Cardiac septum (tissue), 1 donor: ENCODE results near the gene TANC1. TPM values are rescaled to one million over a fixed set of nuclear protein-coding genes. Genes with fewer than 3 reads are reported as not detected.
A peak's percentile ranks its signal among the peaks of the same experiment; 100 is the strongest.

Source experiments
- DNase-seq: peaks from one replicate; pipeline ENCODE4 v3.0.0-alpha.2; 2020; ENCODE audit warnings: low spot score
- intact Hi-C: fragments of 100-400 bp; cut with DNase I; formaldehyde crosslinking; loops from one replicate; pipeline ENCODE4 v1.14.0; 2022
- long read RNA-seq: library from polyadenylated mRNA; unstranded; transcript quantifications from one replicate; pipeline ENCODE4 v2.0.0, GENCODE V29; 2021
- total RNA-seq: library from RNA; stranded (reverse); fragmentation: NEBNext Ultra II Directional; extraction: Animal tissue kit (Norgen Biotek cat#: 25700); gene quantifications from one replicate; pipeline ENCODE4 v1.2.1, GENCODE V29; 2021
- donor health status: DM: no; HTN: no; CAD: no.

TANC1 gene
- 55.6 TPM for total RNA-seq
- long read RNA-seq, full-length matches to known transcripts: 3 of 135 reads
- long read RNA-seq, partial matches to known transcripts: 62 of 135 reads
- long read RNA-seq, other reads (novel, unspliced or antisense): 70 of 135 reads

DNA sequence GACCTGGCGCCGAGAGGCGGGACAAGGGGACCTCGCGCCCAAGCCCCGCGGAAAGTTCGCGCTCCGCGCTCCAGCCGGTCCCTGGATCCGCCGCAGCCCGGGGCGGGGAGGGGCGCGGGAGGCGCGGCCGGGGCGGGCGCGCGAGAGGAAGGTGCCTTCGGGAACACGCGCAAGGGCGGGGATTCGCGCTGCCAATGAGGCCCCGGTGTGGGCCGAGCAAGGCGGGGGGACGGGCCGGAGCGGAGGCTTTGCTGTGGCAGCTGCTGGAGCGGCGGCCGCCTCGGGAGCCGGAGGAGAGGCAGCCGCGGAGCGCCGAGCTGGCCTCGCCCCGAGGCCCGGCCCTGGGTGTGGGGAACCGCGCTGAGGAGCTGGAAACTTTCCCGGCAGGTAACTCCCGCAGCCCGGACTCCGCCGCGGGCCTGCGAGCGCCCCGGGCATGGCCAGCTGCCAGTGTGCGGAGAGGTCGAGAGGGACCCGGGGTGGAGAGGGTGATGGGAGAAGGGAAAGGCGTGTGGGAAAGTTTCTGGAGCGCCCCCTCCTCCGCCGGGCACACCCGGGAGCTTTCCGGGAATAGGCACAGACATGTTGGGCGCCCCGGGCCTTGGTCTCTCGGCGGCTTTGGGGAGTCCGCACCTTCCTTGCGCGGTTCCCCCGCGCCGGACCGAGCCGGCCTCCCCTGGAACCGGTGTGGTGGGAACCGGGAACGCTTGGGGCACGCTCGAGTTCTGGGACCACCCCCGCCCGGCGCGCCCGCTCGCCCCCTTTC, at the start of gene TANC1:
Gene TANC1 (plus strand): TSS at position 245 of the 766 bp plus-strand sequence. CDS start 97,271 bp downstream, outside the sequence.
- DNase-seq: peak; percentile 95
- intact Hi-C loops: loop anchor here (2.0 to 5.0 kb wide), 4 partner anchors 64 to 150 kb away; no protein-coding TSS in a partner anchor

DNA sequence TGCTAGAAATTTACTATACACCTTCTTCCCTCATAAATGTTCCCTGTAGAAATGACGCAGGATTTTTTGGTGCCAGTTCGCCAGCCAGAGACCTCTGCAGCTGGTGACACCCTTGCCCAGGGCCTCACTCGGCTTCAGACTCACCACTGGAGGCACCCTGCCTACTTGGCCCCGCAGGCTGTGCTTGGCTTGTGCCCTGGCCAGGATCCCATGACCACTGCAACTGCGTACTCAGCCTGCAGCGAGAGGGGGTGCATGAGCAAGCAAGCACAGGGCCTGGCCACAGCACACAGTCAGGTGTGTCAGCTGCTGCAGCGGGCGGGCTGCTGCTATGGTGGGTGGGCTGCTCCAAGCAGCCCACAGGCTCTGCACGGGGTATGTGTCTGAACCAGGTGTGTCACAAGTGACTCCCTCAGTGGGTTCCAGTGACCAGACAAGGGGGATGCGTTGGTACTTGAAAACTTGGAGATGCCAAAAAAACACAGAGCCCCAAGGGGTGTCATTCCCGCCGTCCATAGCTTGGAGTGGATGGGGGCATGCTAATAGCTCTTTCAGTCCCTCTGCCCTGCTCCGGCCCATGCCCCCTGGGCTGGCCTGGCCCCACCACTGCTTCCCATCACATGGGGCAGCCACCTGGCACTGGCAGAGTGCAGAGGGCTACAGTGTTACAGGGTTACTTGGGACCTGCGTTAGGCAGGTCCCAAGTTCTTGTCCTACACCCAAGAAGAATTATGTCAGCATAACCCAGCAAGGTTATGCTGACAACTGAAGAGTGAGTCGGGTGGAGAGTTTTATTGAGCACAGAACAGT, 46.6 kb upstream of the TANC1 start:
- no peak for DNase-seq
- intact Hi-C loops: no loop called here

DNA sequence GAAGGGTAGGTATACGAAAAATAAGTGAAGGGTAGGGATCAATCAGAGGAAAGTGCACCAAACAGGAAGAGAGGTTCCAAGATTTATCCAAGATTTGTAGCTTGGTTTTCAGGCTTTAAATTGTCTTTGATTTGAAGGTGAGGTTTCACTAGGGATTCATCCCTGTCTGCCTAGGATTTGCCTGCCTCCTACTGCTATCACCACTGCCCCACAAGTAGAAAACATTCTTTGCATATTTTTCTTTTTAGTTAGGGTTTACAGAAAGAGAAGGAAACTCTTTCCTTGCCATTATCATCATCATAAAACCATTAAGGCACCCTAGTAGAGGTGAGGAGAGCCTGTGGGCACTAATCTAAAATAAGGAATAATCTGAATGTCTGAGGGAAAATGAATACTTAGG, 45.8 kb upstream of the TANC1 start:
- intact Hi-C loops: no loop called here
- DNase-seq: no peak

DNA sequence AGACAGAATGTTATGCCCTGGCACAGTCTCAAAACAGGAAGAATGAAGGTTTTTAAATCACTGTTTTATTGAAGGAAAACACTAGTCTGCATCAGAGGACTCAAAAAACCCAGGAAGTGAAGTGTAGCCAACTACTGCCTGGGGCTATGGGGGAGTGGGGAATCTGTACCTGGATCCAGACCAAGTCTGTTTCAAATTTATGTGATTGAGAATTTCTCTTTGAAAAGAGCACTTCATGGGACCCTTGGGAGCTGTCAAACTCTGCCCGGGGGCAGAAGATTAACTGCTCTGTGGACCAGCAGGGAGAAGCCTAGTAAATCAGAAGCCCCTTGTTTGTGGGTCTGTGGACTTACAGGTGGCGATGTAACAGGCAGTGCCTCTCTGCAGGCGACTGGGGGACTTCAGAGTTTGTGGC, 45.3 kb upstream of the TANC1 start:
- DNase-seq: no peak
- intact Hi-C loops: no loop called here

DNA sequence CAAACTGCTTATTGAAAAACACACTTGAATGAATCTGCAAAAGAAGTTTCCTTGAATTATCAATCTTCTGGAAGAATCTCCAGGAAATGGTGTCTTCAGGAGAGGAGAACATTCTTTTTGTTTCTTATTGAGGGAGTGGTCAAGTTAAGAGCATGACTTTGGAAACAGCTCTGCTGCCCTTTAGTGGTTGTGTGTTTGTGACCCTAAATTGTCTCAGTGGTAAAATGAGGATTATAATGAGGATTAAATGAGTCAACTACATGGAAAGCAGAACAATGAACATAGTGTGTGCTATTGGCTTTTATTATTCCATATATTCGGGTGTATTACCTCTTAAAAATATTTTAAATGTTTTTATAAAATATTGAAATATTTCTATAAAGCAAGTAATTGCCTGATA, 44.8 kb upstream of the TANC1 start:
- no peak for DNase-seq

DNA sequence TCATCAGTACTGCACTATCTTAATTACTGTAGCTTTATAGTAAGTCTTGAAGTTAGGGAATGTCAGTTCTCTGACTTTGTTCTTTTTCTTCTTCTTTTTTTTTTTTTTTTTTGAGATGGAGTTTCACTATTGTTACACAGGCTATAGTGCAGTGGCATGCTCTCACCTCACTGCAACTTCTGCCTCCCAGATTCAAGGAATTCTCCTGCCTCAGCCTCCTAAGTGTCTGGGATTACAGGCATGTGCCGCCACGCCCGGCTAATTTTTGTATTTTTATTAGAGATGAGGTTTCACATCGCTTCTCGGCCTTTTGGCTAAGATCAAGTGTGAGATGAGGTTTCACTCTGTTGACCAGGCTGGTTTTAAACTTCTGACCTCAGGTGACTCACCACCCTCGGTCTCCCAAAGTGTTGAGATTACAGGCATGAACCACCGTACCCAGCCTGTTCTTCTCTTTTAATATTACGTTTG, 41.9 kb upstream of the TANC1 start:
- intact Hi-C loops: no loop called here
- no peak for DNase-seq

More for the DNA sequence above, 44.8 kb upstream of the TANC1 start:
- intact Hi-C loops: no loop called here

DNA sequence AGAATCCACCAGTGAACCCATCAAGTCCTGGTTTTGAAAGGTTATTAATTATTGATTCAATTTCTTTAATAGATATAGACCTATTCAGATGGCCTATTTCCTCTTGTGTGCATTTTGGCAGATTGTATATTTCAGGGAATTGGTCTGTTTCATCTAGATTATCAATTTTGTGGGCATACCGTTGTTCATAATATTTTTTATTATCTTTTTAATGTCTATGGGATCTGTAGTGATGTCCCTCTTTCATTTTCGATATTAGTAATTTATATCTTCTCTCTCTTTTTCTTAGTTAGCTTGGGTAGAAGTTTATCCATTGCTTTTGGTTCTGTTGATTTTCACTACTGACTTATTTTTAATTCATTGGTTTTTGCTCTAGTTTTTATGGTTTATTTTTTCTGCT, 39.9 kb upstream of the TANC1 start:
- intact Hi-C loops: no loop called here
- no peak for DNase-seq

DNA sequence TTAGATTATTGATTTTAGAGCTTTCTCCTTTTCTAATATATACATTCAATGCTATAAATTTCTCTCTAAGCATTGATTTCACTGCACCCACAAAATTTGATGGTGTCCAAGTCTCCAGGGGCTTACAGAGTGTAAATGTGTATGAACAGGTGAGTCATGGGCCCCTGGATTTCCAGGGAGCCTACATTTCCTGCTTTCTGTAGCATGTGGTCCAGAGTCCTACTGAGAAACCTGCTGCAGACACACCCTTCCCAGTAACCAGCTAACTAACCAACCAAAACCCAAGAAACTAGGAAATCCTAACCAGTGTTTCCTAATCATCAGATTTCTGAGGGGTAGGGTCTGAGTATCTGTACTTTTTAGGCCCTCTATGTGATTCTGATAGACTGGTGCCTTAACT, 39.5 kb upstream of the TANC1 start:
- intact Hi-C loops: no loop called here
- DNase-seq: no peak

DNA sequence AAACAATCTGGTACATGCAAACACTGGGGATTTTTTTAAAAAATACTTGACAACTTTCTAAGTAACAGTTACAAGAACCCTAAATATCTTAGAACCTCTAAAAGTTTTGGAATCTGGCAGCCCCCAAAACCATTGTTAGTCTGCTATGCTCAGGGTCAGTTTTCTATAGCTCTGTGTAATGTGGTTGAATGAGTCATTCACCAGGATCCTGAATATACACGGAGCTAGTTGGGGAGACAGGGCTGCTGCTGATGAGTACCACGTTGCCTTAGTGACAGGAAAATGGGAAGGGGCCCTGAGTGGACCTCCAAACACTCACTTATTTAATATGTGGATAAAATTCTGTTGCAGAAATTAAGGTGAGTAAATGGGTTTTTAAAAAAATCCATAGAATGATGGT, 36.9 kb upstream of the TANC1 start:
- no peak for DNase-seq
- intact Hi-C loops: no loop called here

DNA sequence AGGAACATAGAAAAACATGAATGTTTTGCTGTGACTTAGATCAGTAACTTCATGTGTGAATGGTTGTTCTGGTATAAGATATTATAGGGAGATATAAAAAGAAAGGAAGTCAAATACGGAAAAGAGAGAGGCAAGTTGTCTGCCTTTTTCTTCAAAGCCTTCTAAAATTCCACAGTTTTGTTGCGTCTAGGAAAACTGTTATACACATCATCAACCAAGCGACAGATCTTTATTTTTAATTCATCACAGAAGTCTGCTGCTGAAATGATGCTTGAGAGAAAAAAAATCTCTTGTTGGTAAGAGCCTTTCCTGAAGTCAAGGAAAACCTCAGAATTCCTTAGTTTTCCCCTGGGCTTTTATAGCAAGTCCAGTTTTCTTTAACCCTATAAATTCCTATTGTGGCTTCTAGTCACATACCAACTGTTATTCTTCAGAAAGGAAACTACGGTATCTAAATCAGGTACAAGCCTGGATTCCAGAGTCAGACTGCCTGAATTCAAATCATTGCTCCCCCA, 36.3 kb upstream of the TANC1 start:
- intact Hi-C loops: no loop called here
- DNase-seq: no peak

DNA sequence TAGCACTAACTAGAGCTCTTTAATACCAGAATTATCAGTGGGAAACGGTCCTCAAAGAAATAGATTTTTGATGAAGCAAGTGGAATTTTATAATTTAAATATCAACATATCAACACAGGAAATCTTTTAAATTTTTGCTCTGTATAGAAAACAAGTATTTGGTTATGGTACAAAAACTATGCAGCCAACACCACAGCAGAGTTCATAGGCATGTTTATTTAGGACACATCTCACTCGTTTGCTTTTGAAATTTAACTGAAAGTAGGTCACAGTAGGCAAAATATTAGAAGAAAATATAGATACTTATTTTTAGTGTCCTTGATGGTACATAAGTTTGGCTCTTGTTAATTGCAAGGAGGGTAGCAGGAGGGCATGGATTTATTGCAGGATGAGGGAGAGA, 34.3 kb upstream of the TANC1 start:
- no peak for DNase-seq
- intact Hi-C loops: no loop called here

DNA sequence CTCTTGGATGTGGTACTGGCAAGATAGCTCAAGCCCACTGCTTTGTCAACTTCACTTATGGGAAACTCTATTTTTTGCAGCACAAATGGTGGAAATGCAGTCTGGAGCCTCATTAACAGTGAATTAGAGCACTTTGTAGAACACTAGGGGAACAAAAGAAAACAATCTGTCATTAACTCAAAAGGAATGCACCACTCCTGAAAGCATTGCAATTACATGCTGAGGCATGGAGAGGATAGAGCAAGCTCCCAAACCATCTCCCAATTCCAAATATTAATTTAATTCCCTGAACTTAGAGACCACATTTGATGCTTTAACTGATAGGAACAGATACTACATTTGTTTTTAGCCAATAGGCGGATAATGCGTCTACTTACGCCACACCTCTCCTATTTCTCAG, 32.8 kb upstream of the TANC1 start:
- DNase-seq: no peak
- intact Hi-C loops: no loop called here

DNA sequence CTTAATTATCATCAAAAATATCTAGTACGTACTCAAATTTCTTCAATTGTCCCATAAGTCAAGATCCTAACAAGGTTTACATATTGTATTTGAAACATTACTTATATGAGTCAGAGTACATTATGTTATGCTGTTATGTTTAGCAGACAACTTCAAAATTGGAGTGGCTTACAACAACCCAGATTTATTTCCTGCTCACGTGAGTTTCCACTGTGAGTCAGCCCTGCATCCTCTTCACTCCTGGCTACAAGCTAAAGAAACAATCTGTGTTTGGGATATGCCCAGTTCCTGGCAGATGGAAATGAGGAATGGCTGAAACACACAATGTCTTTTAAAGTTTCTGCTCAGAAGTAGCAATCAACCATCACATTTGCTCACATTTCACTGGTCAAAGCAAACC, 31.5 kb upstream of the TANC1 start:
- DNase-seq: no peak
- intact Hi-C loops: no loop called here

DNA sequence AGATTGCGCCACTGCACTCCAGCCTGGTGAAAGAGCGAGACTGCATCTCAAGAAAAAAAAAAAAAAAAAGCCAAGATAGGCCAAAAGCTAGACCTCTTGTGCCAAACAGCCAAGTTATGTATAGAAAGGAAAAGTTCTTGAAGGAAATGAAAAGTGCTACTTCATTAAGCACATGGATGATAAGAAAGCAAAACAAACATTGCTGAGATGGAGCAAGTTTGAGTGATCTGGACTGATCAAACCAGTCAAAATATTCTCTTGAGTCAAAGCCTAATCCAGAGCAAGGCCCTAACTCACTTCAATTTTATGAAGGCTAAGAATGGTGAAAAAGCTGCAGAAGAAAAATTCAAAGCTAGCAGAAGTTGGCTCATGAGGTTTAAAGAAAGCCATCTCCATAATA, 28.1 kb upstream of the TANC1 start:
- no peak for DNase-seq
- intact Hi-C loops: no loop called here

DNA sequence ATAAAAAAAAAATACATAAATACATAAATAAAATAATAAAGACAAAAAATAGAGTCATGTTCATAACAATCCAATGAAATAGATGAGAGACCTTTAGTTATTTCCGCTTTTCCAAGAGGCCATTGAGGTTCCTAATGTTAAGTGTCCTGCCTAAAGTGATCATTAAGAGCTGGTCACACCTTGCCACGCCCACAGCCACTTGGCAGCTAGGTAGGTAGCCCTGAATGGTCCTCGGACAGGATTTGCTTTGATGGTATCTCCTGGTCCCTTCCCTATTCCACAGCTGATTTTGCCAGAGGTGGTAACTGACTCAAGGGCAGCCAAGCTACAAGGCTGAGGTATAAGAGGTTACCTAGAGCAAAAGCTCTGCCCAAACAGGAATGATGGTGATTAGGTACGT, 24.5 kb upstream of the TANC1 start:
- intact Hi-C loops: no loop called here
- no peak for DNase-seq

DNA sequence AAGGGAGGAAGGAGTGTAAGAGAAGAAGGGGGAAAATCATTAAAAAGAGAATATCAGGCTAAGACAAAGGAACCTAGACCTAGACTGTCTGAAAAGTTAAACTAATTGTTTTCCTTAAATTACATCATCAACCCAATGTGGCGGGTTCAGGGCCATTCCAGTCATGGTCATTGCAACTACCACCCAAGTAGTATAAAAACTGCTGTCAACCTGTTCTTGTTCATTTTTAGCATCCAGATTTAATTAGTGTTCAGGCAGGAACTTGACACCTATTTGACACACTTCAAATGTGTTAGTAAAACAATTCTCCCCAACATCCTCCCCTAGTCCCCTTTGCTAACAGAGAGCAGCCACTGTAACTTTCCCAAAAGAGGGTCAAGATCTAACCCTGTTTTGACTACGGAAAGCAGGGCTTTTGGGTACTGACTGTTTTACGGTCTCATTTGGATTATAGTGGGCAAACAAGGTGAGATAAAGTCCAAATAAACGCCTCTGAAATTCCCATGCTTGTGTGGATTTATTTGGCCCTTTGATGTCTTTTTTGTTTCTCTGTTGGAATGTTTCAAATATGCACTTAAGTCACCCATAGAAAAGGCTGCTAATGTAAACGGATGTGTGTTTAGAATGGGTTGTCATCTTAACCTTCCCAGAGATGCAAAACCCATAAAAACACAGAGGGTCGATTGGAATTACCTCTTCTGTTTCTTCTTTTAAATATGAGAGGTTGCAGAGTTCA, 19.3 kb upstream of the TANC1 start:
- DNase-seq: no peak
- intact Hi-C loops: no loop called here

DNA sequence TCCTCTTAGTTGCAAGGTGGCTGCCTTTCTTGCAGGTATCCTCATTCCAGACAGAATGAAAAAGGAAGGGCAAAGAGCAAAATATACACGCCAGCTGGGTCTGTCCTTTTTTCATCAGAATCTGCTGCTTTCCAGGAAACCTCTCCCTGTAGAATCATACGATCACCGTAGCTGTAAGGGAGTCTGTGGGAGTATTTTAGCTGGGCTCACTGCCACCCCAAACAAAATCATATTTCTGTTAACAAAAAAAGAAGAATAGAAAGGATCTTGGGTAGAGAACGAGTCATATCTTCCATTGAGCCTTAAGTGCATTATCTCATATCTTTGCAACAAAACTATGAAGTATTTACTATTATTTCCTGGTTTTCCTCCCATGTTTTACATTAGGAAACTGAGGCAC, 15.0 kb upstream of the TANC1 start:
- no peak for DNase-seq
- intact Hi-C loops: no loop called here

DNA sequence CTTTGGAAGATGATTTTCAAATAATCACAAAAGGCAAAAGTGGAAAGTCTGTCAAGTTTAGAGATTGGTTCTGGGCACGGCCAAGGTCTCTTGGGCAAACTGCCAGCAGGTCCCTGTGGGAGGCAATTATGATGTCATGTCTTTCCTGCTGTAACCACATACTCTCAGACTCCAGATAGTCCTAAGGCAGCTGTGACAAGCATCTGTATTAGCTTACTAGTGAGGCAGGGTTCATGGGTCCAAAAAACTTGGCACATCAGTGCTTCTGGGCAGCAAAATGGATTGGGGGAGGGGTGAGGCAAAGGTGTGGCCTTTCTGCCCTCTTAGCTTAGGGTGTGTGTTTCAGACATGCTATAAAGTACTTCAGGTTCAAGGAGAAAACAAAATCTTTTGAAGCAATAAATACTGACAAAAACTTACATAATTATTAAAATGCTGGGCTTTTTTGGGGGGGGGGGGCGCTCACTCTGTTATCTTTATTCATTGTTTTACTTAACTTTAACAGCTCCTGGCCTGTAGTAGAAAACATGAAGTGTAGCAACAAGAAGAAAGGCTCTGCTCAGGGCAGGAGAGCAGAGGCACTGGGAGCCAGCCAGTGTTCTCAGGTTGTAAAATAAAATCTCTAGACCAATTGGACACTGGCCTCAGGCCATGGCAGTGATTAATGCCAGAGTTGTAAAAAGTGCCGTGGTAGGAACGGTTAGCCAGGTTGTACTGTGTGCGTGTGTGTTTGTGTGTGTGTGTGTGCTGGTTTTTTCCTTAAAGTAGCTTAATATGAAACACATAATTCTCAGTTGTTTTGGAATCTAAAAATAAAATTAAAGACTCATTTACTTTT, 14.3 kb upstream of the TANC1 start:
- peak; percentile 84 for DNase-seq
- intact Hi-C loops: no loop called here

DNA sequence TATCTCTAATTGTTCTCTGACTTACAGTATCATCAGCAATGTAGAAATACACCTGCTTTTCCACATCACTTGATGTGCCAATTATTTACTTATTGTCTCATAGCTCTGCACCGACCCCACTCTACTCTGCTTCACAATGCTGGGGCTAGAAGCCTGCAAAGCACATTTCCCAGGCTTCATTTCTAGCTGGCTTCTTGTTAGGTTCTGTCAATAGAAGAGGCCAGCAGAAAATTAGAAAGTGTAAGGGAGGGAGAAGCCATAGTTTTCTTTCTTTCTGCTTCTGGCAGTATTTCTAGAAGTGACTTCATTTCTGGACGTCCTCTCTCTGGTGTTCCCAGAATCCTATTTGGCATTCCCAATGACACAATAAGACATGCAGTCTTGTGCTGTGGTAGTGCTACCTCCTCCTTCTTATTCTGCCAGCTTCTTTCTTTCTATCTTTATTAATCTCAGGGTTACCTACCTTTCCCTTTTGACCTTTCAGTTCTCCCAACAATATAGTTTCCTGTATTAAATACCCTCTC, 12.5 kb upstream of the TANC1 start:
- intact Hi-C loops: no loop called here
- DNase-seq: no peak
